Suprapubic skin (tissue), 4 donors: Measurements from ENCODE around the gene PRLHR. TPM values are rescaled to one million over a fixed set of nuclear protein-coding genes. Genes with fewer than 3 reads are reported as not detected.

Experiments
- DNase-seq, 2 donors: peaks; one replicate each; pipeline ENCODE4 v3.0.0-alpha.2; 2019; ENCODE audit warnings: low spot score in 2 of 2
- H3K27ac ChIP-seq: fragments of 200-600 bp; sonication (generic); one replicate; pipeline ENCODE4 v1.5.1; 2019
- H3K27me3 ChIP-seq: fragments of 200-600 bp; sonication (generic); one replicate; pipeline ENCODE4 v1.5.1; 2019
- H3K36me3 ChIP-seq: fragments of 200-600 bp; sonication (generic); one replicate; pipeline ENCODE4 v1.5.1; 2019
- H3K4me1 ChIP-seq: fragments of 200-600 bp; sonication (generic); one replicate; pipeline ENCODE4 v1.5.1; 2019
- H3K4me3 ChIP-seq: fragments of 200-600 bp; sonication (generic); one replicate; pipeline ENCODE4 v1.5.1; 2019; ENCODE audit warnings: mild to moderate bottlenecking
- H3K9me3 ChIP-seq: fragments of 200-600 bp; sonication (generic); one replicate; pipeline ENCODE4 v1.5.1; 2019
- EP300 ChIP-seq: sonication (generic); formaldehyde crosslinking; IDR thresholded peaks from one replicate; pipeline ENCODE4 v1.6.1; 2017; ENCODE audit warnings: antibody characterized with exemption
- POLR2A ChIP-seq, 2 donors: fragments of 450-650 bp; IDR thresholded peaks; one replicate each; pipeline ENCODE4 v1.6.1; 2017; ENCODE audit warnings: antibody characterized with exemption in 2 of 2, mild to moderate bottlenecking in 2 of 2, moderate library complexity in 2 of 2
- POLR2AphosphoS5 ChIP-seq, 3 donors: sonication (generic); formaldehyde crosslinking; IDR thresholded peaks; one replicate each; pipeline ENCODE4 v1.6.1; 2017; ENCODE audit warnings: antibody characterized with exemption in 3 of 3
- WGBS: methylation state at CpG from one replicate; pipeline ENCODE4 v1.1.5; 2018; 5-methylcytosine and 5-hydroxymethylcytosine counted together
- total RNA-seq, 4 donors: library from RNA; depleted of rRNA; stranded (reverse); fragments of >200 nt; gene quantifications; one replicate each; pipeline ENCODE4 v1.1.0, GENCODE V29; 2016
- TF ChIP-seq, protein P1 (sequence below), 2 donors: fragments of 200-600 bp in 1 of 2; fragments of 450-650 bp in 1 of 2; sonication (generic) in 1 of 2; IDR thresholded peaks; one replicate each; pipeline ENCODE4 v1.5.1; 2016 to 2019; ENCODE audit warnings: antibody characterized with exemption in 2 of 2, mild to moderate bottlenecking in 1 of 2, moderate library complexity in 1 of 2

PRLHR gene
- total RNA-seq, 4 donors from 2014 or later: not detected

DNA sequence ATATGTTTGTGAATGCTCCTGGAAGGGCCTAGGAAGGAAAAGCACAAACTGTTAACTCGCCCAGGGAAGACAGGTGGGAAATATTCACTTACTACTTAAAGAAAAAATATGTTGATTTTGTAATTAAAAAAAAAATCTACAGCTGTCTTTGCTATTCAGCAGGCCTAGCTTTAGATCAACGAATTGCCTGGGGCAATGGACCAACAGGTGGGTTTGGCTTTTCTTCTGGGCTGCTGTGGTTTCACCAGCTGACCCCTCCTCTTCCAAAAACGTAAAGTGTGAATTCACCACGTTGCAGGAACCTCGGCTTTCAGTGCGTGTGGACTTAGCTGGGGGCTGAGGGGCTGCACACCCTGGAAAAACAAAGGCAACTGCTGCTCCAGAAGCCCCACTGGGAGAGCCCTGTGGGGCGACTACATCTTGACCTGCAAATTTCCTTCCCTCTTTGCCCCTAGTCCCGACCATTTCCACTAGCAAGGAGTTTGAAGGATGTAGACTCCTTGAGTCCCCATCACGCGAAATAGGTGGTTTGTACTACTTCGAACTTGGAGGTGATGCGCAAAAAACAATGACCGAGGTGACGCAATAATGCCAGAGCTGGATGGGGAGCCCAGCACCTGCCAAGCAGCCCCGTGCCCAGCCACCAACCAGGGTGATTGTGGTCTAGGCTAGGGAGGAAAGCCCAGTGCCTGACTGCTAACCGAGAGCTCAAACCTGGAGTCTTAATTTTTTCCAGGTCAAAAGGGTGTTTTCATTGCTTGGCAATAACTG lies 7.4 kb downstream of the PRLHR start:
- peaks cover 9% of the 10 kb centered on the region for H3K4me1 ChIP-seq

DNA sequence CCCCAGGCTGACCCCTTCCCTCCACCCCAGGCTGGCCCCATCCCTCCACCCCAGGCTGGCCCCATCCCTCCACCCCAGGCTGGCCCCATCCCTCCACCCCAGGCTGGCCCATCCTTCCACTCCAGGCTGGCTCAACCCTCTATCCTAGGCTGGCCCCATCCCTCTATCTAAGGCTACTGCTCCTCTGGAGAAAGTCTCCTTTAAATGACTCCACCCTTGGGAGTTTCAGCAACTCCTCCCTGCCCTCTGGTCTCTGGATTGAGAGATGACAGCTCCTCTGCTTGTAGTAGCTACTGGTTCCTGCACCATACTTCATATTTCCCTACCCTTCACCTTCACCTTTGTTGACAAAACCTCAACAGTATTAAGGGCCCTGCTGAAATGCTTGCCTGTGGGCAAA lies 8.5 kb downstream of the PRLHR start:
- TF ChIP-seq POLR2A (IDR thresholded peaks at IDR 0.05): no peak
- TF ChIP-seq EP300: no peak
- TF ChIP-seq, protein P1, sequence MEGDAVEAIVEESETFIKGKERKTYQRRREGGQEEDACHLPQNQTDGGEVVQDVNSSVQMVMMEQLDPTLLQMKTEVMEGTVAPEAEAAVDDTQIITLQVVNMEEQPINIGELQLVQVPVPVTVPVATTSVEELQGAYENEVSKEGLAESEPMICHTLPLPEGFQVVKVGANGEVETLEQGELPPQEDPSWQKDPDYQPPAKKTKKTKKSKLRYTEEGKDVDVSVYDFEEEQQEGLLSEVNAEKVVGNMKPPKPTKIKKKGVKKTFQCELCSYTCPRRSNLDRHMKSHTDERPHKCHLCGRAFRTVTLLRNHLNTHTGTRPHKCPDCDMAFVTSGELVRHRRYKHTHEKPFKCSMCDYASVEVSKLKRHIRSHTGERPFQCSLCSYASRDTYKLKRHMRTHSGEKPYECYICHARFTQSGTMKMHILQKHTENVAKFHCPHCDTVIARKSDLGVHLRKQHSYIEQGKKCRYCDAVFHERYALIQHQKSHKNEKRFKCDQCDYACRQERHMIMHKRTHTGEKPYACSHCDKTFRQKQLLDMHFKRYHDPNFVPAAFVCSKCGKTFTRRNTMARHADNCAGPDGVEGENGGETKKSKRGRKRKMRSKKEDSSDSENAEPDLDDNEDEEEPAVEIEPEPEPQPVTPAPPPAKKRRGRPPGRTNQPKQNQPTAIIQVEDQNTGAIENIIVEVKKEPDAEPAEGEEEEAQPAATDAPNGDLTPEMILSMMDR (IDR thresholded peaks at IDR 0.05): no peak
- no peak for TF ChIP-seq POLR2AphosphoS5 (IDR thresholded peaks at IDR 0.05)
- no peaks in the 10 kb centered on the region for H3K36me3 ChIP-seq
- DNase-seq: no peak
- peaks cover 35% of the 10 kb centered on the region for H3K27me3 ChIP-seq
- H3K9me3 ChIP-seq: no peaks in the 10 kb centered on the region
- peaks cover 9% of the 10 kb centered on the region for H3K4me1 ChIP-seq
- no peak overlapping the region for H3K4me3 ChIP-seq
- H3K27ac ChIP-seq: no peak overlapping the region

More for the DNA sequence above, 7.4 kb downstream of the PRLHR start:
- Histone ChIP-seq H3K4me3 (no peak overlapping the region), H3K36me3 (no peaks in the 10 kb centered on the region), H3K9me3 (no peaks in the 10 kb centered on the region), H3K27me3 (peaks cover 46% of the 10 kb centered on the region), H3K27ac (no peak overlapping the region)
- TF ChIP-seq EP300: no peak
- TF ChIP-seq, protein P1 (IDR thresholded peaks at IDR 0.05): no peak
- no peak for TF ChIP-seq POLR2A (IDR thresholded peaks at IDR 0.05)
- TF ChIP-seq POLR2AphosphoS5 (IDR thresholded peaks at IDR 0.05): no peak
- WGBS: 70% methylated on average over 16 of the region's 16 CpGs
- no peak for DNase-seq

DNA sequence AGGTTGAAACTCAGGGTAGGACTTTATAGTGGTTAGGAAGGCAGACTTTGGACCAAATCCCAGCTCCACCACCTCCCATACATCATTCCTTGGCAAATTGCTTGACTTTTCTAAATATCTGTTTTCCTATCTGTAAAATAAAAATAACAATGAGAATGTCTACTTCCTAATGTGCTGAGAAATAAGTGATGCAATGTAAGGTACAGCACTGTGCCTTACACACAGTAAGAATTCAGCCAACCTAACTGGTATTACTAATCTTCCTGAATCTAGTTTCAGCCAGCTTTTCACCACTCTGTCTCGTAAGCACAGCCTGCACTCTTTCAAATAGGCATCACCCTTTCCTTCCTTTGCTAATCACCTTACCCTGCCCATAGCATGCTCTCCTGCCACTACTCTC lies 9.7 kb downstream of the PRLHR start:
- no peak overlapping the region for H3K27ac ChIP-seq
- peaks cover 9% of the 10 kb centered on the region for H3K4me1 ChIP-seq
- H3K36me3 ChIP-seq: no peaks in the 10 kb centered on the region
- DNase-seq: no peak
- H3K27me3 ChIP-seq: peaks cover 26% of the 10 kb centered on the region
- H3K4me3 ChIP-seq: no peak overlapping the region
- TF ChIP-seq, protein P1 (IDR thresholded peaks at IDR 0.05): no peak
- no peak for TF ChIP-seq POLR2A (IDR thresholded peaks at IDR 0.05)
- no peaks in the 10 kb centered on the region for H3K9me3 ChIP-seq
- WGBS: 58% methylated on average over 1 of the region's 1 CpG

DNA sequence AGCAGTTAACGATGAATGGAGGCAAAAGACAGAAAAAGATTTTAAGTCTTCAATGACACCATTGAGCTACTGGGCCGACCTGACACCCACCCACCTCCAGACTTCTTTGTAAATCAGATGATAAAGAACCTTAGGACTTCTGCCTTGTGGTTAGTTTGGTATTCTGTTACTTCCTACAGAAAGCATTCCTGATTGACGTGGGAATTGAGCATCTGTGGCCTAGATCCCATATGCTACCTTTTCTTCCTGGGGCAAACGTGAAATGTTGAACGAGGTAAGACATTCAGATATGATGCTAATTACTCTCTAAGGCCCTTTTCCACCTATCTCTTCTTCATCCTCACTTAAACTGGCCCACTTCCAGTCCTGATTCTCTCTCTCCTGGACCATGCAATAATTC lies 10.2 kb downstream of the PRLHR start:
- Histone ChIP-seq H3K27ac (no peak overlapping the region), H3K9me3 (no peaks in the 10 kb centered on the region), H3K36me3 (no peaks in the 10 kb centered on the region), H3K27me3 (peaks cover 30% of the 10 kb centered on the region), H3K4me1 (peaks cover 3% of the 10 kb centered on the region), H3K4me3 (no peak overlapping the region)
- 82% methylated on average over 5 of the region's 5 CpGs for WGBS
- no peak for DNase-seq
- TF ChIP-seq POLR2AphosphoS5 (IDR thresholded peaks at IDR 0.05) (no peak), POLR2A (IDR thresholded peaks at IDR 0.05) (no peak), EP300 (no peak)
- TF ChIP-seq, protein P1 (IDR thresholded peaks at IDR 0.05): no peak

DNA sequence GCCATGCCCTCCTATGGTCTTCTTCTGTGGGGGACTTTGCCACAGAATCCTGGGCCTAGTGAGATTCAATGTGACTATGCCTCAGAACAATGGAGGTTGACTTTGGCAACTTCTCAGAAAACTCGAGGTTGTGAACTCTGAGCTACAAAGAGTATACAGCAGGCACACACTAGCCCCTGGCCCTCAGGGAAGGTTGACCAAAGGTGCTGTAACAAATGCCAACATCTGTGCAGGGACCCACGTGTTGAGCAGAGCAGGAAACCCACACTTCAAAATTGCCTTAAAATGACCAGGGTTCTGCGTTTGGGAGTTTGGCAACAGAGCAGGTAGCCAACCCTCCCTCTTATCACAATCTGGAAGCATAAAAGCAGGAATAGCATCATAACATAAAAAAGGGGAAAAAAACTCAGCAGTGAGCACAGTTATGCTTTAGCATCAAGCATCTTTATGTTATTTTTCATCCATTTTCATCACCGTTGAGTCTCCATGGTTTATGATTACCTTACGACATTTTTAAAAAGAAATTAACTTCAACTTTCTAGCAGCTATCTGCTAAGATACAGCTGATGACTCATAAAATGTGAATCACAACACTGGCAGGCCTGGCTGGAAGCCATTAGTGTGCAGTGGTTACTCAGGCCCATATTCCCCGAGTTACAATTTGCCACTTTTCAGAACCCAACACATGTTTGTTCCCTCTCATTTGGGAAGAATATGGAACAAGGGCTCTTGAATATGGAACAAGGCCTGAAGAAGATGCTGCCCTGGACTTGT lies 11.1 kb downstream of the PRLHR start:
- no peaks in the 10 kb centered on the region for H3K9me3 ChIP-seq
- WGBS: 58% methylated on average over 6 of the region's 6 CpGs
- peaks cover 39% of the 10 kb centered on the region for H3K27me3 ChIP-seq
- no peaks in the 10 kb centered on the region for H3K4me1 ChIP-seq
- no peak for TF ChIP-seq POLR2AphosphoS5 (IDR thresholded peaks at IDR 0.05)
- no peak for TF ChIP-seq POLR2A (IDR thresholded peaks at IDR 0.05)
- TF ChIP-seq, protein P1 (IDR thresholded peaks at IDR 0.05): no peak
- TF ChIP-seq EP300: no peak
- no peak for DNase-seq
- no peaks in the 10 kb centered on the region for H3K36me3 ChIP-seq
- no peak overlapping the region for H3K4me3 ChIP-seq
- no peak overlapping the region for H3K27ac ChIP-seq
